Measurements from ENCODE around the gene KLHL29.

KLHL29 gene

GRCh38 chr2:23538566-23538965 lies 153.6 kb downstream of the KLHL29 start:
- H3K4me3 ChIP-seq (ENCODE audit: low read depth, low read length) = no peak overlapping the region
- TF ChIP-seq, protein P1, sequence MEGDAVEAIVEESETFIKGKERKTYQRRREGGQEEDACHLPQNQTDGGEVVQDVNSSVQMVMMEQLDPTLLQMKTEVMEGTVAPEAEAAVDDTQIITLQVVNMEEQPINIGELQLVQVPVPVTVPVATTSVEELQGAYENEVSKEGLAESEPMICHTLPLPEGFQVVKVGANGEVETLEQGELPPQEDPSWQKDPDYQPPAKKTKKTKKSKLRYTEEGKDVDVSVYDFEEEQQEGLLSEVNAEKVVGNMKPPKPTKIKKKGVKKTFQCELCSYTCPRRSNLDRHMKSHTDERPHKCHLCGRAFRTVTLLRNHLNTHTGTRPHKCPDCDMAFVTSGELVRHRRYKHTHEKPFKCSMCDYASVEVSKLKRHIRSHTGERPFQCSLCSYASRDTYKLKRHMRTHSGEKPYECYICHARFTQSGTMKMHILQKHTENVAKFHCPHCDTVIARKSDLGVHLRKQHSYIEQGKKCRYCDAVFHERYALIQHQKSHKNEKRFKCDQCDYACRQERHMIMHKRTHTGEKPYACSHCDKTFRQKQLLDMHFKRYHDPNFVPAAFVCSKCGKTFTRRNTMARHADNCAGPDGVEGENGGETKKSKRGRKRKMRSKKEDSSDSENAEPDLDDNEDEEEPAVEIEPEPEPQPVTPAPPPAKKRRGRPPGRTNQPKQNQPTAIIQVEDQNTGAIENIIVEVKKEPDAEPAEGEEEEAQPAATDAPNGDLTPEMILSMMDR (IDR thresholded peaks at IDR 0.05; ENCODE audit: low read depth, low read length) = no peak
- TF ChIP-seq POLR2A (IDR thresholded peaks at IDR 0.05; ENCODE audit: extremely low read depth, insufficient read length) = no peak
- no peak for TF ChIP-seq MAX (IDR thresholded peaks at IDR 0.05; ENCODE audit: low read depth, low read length)
- TF ChIP-seq MYC (IDR thresholded peaks at IDR 0.05; ENCODE audit: low read depth, low read length) = no peak

DNA sequence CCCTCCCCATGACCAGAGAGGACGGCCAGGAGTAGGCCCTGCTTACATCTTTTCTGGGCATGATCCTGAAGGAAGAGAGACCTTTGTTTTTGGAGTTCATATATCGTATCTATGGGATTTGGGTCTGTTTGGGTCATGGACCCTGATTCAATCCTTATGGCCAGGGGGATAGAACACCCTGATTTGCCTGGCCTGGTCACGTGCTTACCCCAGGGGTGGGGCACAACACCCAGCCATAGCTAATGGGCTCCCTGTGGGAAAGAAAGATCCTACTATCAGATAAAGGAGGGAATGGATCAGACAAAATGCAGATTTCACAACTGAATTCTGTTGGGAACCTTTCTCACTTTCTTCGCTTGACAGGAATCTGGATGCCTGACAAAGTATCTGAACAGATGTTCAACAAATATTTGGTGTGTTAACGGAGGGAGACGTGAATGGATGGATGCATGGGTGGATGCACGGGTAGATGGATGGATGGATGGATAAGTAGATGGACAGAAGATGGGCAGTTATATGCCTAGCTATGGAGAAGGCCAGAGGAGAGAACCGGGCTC lies 155.9 kb downstream of the KLHL29 start:
- TF ChIP-seq, protein P1 (IDR thresholded peaks at IDR 0.05; ENCODE audit: low read depth, low read length) = no peak
- TF ChIP-seq POLR2A (IDR thresholded peaks at IDR 0.05; ENCODE audit: extremely low read depth, insufficient read length) = no peak
- no peak for TF ChIP-seq MYC (IDR thresholded peaks at IDR 0.05; ENCODE audit: low read depth, low read length)
- TF ChIP-seq MAX (IDR thresholded peaks at IDR 0.05; ENCODE audit: low read depth, low read length) = no peak
- DNase-seq (ENCODE audit: low read depth) = no peak
- no peak overlapping the region for H3K4me3 ChIP-seq (ENCODE audit: low read depth, low read length)

More at GRCh38 chr2:23538566-23538965, 153.6 kb downstream of the KLHL29 start:
- DNase-seq (ENCODE audit: low read depth) = no peak

- TF ChIP-seq, protein P1 (IDR thresholded peaks at IDR 0.05; ENCODE audit: low read depth, low read length) = no peak
- TF ChIP-seq MYC (IDR thresholded peaks at IDR 0.05; ENCODE audit: low read depth, low read length) (no peak), POLR2A (IDR thresholded peaks at IDR 0.05; ENCODE audit: extremely low read depth, insufficient read length) (no peak), MAX (IDR thresholded peaks at IDR 0.05; ENCODE audit: low read depth, low read length) (no peak)
- peak; percentile 20 for DNase-seq (ENCODE audit: low read depth)
- H3K4me3 ChIP-seq (ENCODE audit: low read depth, low read length) = no peak overlapping the region
Observed at GRCh38 chr2:23541503-23542229, 156.7 kb downstream of the KLHL29 start.

- TF ChIP-seq, protein P1 (IDR thresholded peaks at IDR 0.05; ENCODE audit: low read depth, low read length) = no peak
- no peak for TF ChIP-seq MAX (IDR thresholded peaks at IDR 0.05; ENCODE audit: low read depth, low read length)
- no peak for TF ChIP-seq POLR2A (IDR thresholded peaks at IDR 0.05; ENCODE audit: extremely low read depth, insufficient read length)
- TF ChIP-seq MYC (IDR thresholded peaks at IDR 0.05; ENCODE audit: low read depth, low read length) = no peak
- DNase-seq (ENCODE audit: low read depth) = no peak
- no peak overlapping the region for H3K4me3 ChIP-seq (ENCODE audit: low read depth, low read length)
Observed at GRCh38 chr2:23542230-23542789, 157.3 kb downstream of the KLHL29 start.

- no peak for TF ChIP-seq MYC (IDR thresholded peaks at IDR 0.05; ENCODE audit: low read depth, low read length)
- TF ChIP-seq, protein P1 (IDR thresholded peaks at IDR 0.05; ENCODE audit: low read depth, low read length) = no peak
- no peak for TF ChIP-seq MAX (IDR thresholded peaks at IDR 0.05; ENCODE audit: low read depth, low read length)
- TF ChIP-seq POLR2A (IDR thresholded peaks at IDR 0.05; ENCODE audit: extremely low read depth, insufficient read length) = no peak
- DNase-seq (ENCODE audit: low read depth) = no peak
- no peak overlapping the region for H3K4me3 ChIP-seq (ENCODE audit: low read depth, low read length)
Observed at GRCh38 chr2:23543302-23543701, 158.3 kb downstream of the KLHL29 start.

All from NB4 (cell line).